HepG2 (cell line): ENCODE data around the gene TAF8. TPM values are rescaled to one million over a fixed set of nuclear protein-coding genes. Genes with fewer than 3 reads are reported as not detected.

Source experiments
- ATAC-seq: fragments of 200-7000 bp; cut with Tn5 transposase; 3 replicates; pipeline ENCODE4 v1.9.1; 2020; ENCODE audit warnings: mild to moderate bottlenecking, moderate library complexity
- BruUV-seq: library from RNA; stranded (reverse); fragments of 400-500 nt; replicated peaks from 2 replicates; lab custom pipeline; 2021; lab: Mats Ljungman, UMichigan
- CTCF ChIA-PET: fragments of 300-600 bp; formaldehyde crosslinking; extraction: SDS; loops from one replicate; lab custom pipeline; 2021; ENCODE audit warnings: low total read pairs, inconsistent platforms, low intra/inter-chr PET ratio; lab: Yijun Ruan, JAX
- POLR2A ChIA-PET: fragments of 350-600 bp; sonication (Branson Sonifier 250); formaldehyde crosslinking; loops from one replicate; lab custom pipeline; 2020; ENCODE audit warnings: antibody characterized with exemption, inconsistent platforms; lab: Yijun Ruan, JAX
- DNase-seq: peaks from one replicate; pipeline ENCODE4 v3.0.0-alpha.2; 2015; ENCODE audit warnings: low spot score
- FAIRE-seq: peaks from 3 replicates; lab custom pipeline; 2011; peaks lifted over from hg19 to GRCh38; lab: Jason Lieb, UNC
- H2AFZ ChIP-seq: one replicate; pipeline ENCODE4 v1.6.1; 2011; ENCODE audit warnings: low read length, inconsistent platforms
- H3K27ac ChIP-seq: fragments of 300-600 bp; 3 replicates; pipeline ENCODE4 v1.8.0; 2011; ENCODE audit warnings: mixed run types, mild to moderate bottlenecking, mixed read lengths, low read length, inconsistent platforms; ENCODE audit not compliant: insufficient read depth; ENCODE audit errors: extremely low read length
- H3K27me3 ChIP-seq, 2 experiments: fragments of 200-600 bp in 1 of 2; 2 replicates in 1 of 2; 3 replicates in 1 of 2; pipeline versions ENCODE4 v1.6.0 to v1.8.0; 2011; ENCODE audit warnings: low read length in 2 of 2, mild to moderate bottlenecking in 2 of 2, moderate library complexity in 2 of 2, inconsistent platforms in 1 of 2; ENCODE audit not compliant: insufficient read depth in 2 of 2, control insufficient read depth in 1 of 2
- H3K36me3 ChIP-seq, 2 experiments: fragments of 200-600 bp in 1 of 2; replicated peaks in 1 of 2; 2 replicates in 1 of 2; 3 replicates in 1 of 2; pipeline versions ENCODE4 v1.5.1 to v1.8.0; 2011; ENCODE audit warnings: low read length in 2 of 2, inconsistent platforms in 1 of 2; ENCODE audit not compliant: insufficient read depth in 2 of 2, control insufficient read depth in 1 of 2
- H3K4me1 ChIP-seq: 2 replicates; pipeline ENCODE4 v1.5.1; 2012; ENCODE audit warnings: low read length, inconsistent platforms; ENCODE audit not compliant: insufficient read depth
- H3K4me2 ChIP-seq: 2 replicates; pipeline ENCODE4 v1.6.0; 2011; ENCODE audit warnings: low read depth, low read length, inconsistent platforms
- H3K4me3 ChIP-seq, 3 experiments: fragments of 200-600 bp in 1 of 3; sonication (generic), shearing (Covaris generic) in 1 of 3; replicated peaks in 1 of 3; 2 replicates each; pipeline ENCODE4 v1.5.1; 2011 to 2016; ENCODE audit warnings: low read length in 3 of 3, inconsistent platforms in 2 of 3, low read depth in 2 of 3, mild to moderate bottlenecking in 2 of 3, control low read depth in 1 of 3, mixed read lengths in 1 of 3; ENCODE audit not compliant: insufficient read depth in 1 of 3
- H3K79me2 ChIP-seq: one replicate; pipeline ENCODE4 v1.6.1; 2011; ENCODE audit warnings: low read length, inconsistent platforms; ENCODE audit not compliant: insufficient read depth
- H3K9ac ChIP-seq: 2 replicates; pipeline ENCODE4 v1.6.0; 2011; ENCODE audit warnings: mild to moderate bottlenecking, low read depth, low read length, inconsistent platforms; ENCODE audit not compliant: insufficient read depth
- H3K9me3 ChIP-seq: 2 replicates; pipeline ENCODE4 v1.5.1; 2012; ENCODE audit warnings: mild to moderate bottlenecking, low read length
- H4K20me1 ChIP-seq: 2 replicates; pipeline ENCODE4 v1.6.0; 2011; ENCODE audit warnings: inconsistent platforms, mild to moderate bottlenecking, low read length, moderate library complexity; ENCODE audit not compliant: insufficient read depth
- ATAD3A ChIP-seq: sonication (generic); formaldehyde crosslinking; IDR thresholded peaks from 2 replicates; pipeline ENCODE4 v1.4.0; 2020; ENCODE audit warnings: missing genetic modification reagents
- CHD4 ChIP-seq: fragments of 200-600 bp; sonication (generic); IDR thresholded peaks from 2 replicates; pipeline ENCODE4 v1.7.0; 2017; ENCODE audit warnings: mild to moderate bottlenecking, low read length, borderline replicate concordance
- HMG20B ChIP-seq: conservative IDR thresholded peaks from 2 replicates; pipeline ENCODE4 v1.6.1; 2016; ENCODE audit warnings: missing genetic modification reagents, missing compliant biosample characterization
- MAFG ChIP-seq: sonication (generic); formaldehyde crosslinking; IDR thresholded peaks from 2 replicates; pipeline ENCODE4 v1.5.1; 2020; ENCODE audit warnings: mild to moderate bottlenecking, missing genetic modification reagents
- MEIS1 ChIP-seq: sonication (generic); formaldehyde crosslinking; IDR thresholded peaks from 2 replicates; pipeline ENCODE4 v1.9.0; 2021; ENCODE audit warnings: mild to moderate bottlenecking, missing genetic modification reagents, moderate library complexity, borderline replicate concordance
- PHF21A ChIP-seq: sonication (generic); formaldehyde crosslinking; IDR thresholded peaks from 2 replicates; pipeline ENCODE4 v1.5.0; 2020; ENCODE audit warnings: mild to moderate bottlenecking, missing genetic modification reagents
- REXO4 ChIP-seq: sonication (generic); formaldehyde crosslinking; IDR thresholded peaks from 2 replicates; pipeline ENCODE4 v1.8.0; 2022; ENCODE audit warnings: missing genetic modification reagents, mild to moderate bottlenecking, borderline replicate concordance
- RFX1 ChIP-seq: fragments of 450-650 bp; IDR thresholded peaks from 2 replicates; pipeline ENCODE4 v1.6.1; 2017
- RORA ChIP-seq: sonication (generic); formaldehyde crosslinking; IDR thresholded peaks from 2 replicates; pipeline ENCODE4 v1.5.0; 2020; ENCODE audit warnings: mild to moderate bottlenecking, missing genetic modification reagents, moderate library complexity
- ZFX ChIP-seq: sonication (generic); formaldehyde crosslinking; IDR thresholded peaks from 2 replicates; pipeline ENCODE4 v1.4.0; 2020; ENCODE audit warnings: mild to moderate bottlenecking, low read depth, missing genetic modification reagents, moderate library complexity
- ZNF430 ChIP-seq: sonication (generic); formaldehyde crosslinking; IDR thresholded peaks from 2 replicates; pipeline ENCODE4 v1.9.0; 2021; ENCODE audit warnings: mild to moderate bottlenecking, missing genetic modification reagents
- ZNF619 ChIP-seq: sonication (generic); formaldehyde crosslinking; IDR thresholded peaks from 2 replicates; pipeline ENCODE4 v1.4.0; 2020; ENCODE audit warnings: mild to moderate bottlenecking, missing genetic modification reagents
- ZNF777 ChIP-seq: sonication (generic); formaldehyde crosslinking; IDR thresholded peaks from 2 replicates; pipeline ENCODE4 v1.4.0; 2020; ENCODE audit warnings: missing genetic modification reagents
- WGBS: methylation state at CpG from one replicate; pipeline ENCODE4 v1.1.6; 2017; ENCODE audit warnings: low lambda C conversion rate; 5-methylcytosine and 5-hydroxymethylcytosine counted together
- in situ Hi-C: cut with HindIII; loops from 2 replicates; pipeline ENCODE4 v1.10.0; 2017; ENCODE audit warnings: low pct_unique_long_range_greater_than_20kb; ENCODE audit not compliant: extremely low pct_ligation_motif_present
- intact Hi-C: fragments of 100-400 bp; cut with micrococcal nuclease; formaldehyde crosslinking; loops from one replicate; pipeline ENCODE4 v1.10.0; 2022; ENCODE audit not compliant: unreplicated experiment
- polyA plus RNA-seq, 8 experiments: library from polyadenylated mRNA; depleted of rRNA in 3 of 8; stranded (reverse) in 7 of 8; unstranded in 1 of 8; fragments of >200 nt; fragmentation: Illumina TruSeq in 4 of 8; extraction: Trizol in 4 of 8; gene quantifications; 2 replicates each; pipeline versions ENCODE4 v1.2.1 to v1.2.3, GENCODE V29; 2011 to 2016; ENCODE audit warnings: low read depth in 4 of 8, missing spikeins in 1 of 8, mixed read lengths in 1 of 8; ENCODE audit not compliant: insufficient read depth in 1 of 8
- total RNA-seq, 5 experiments: library from RNA; depleted of rRNA; stranded (reverse); fragments of >200 nt; fragmentation: Illumina TruSeq; extraction: Trizol; gene quantifications; 2 replicates each; pipeline ENCODE4 v1.2.3, GENCODE V29; 2016; ENCODE audit warnings: low read depth in 1 of 5
- TF ChIP-seq, protein P1 (sequence below): sonication (generic); formaldehyde crosslinking; IDR thresholded peaks from 2 replicates; pipeline ENCODE4 v1.5.0; 2020; ENCODE audit warnings: missing genetic modification reagents, mild to moderate bottlenecking, borderline replicate concordance
- TF ChIP-seq, protein P2 (sequence below): sonication (generic); formaldehyde crosslinking; IDR thresholded peaks from 2 replicates; pipeline ENCODE4 v1.8.0; 2022; ENCODE audit warnings: mild to moderate bottlenecking, missing genetic modification reagents
- TF ChIP-seq, protein P3 (sequence below): sonication (generic); formaldehyde crosslinking; IDR thresholded peaks from 2 replicates; pipeline ENCODE4 v1.5.0; 2020; ENCODE audit warnings: missing genetic modification reagents
- TF ChIP-seq, protein P4 (sequence below): IDR thresholded peaks from 2 replicates; pipeline ENCODE4 v1.6.1; 2016

Gene TAF8
- total and polyA plus RNA-seq, 2 of the 13 experiments (the other 11 are each of a cell fraction or from before 2014, with no cell fraction given): 25.2 to 25.8 TPM

DNA sequence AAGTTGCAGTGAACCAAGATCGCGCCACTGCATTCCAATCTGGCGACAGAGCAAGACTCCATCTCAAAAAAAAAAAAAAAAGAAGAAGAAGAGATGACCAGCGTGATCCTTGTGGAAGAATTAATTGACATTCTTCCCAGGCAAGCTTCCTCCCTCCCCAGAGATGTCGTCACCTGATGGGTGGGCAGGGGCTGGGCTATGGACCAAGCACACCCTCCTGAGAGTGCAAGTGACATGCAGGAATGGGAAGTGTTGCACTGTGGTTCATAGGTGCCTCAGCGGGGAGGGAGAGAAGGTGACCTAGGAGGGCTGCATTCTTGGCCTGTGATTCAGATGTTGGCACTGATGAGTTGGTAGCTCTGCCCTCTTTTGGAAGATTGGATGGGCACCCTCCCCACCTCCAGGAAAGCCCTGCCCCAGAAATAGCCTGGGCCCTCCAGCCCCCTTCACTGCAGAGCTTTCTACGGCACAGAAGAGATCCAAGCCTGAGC lies 37.8 kb downstream of the TAF8 start:
- in situ Hi-C loops: no loop called here
- ATAC-seq (peak; percentile 38), DNase-seq (no peak), FAIRE-seq (no peak)
- H3K27ac ChIP-seq: no peak overlapping the region
- H3K9ac ChIP-seq: no peak overlapping the region
- H3K9me3 ChIP-seq: no peaks in the 10 kb centered on the region
- H4K20me1 ChIP-seq: no peaks in the 10 kb centered on the region
- no peaks in the 10 kb centered on the region for H3K36me3 ChIP-seq
- no peaks in the 10 kb centered on the region for H3K79me2 ChIP-seq
- intact Hi-C loops: no loop called here
- no peak overlapping the region for H3K4me3 ChIP-seq
- ChIA-PET CTCF (no interaction called here), POLR2A (interaction anchor here (0.7 kb wide), 1 partner anchor 801 kb away, joined by 4 read pairs; no protein-coding TSS in a partner anchor)
- BruUV-seq: no TSS peak
- WGBS: 50% methylated on average over 6 of the region's 7 CpGs
- H3K4me1 ChIP-seq: peaks cover under 1% of the 10 kb centered on the region; the same call in 1 of the 2 replicates
- H2AFZ ChIP-seq: no peak overlapping the region
- peaks cover 0 to 6% of the 10 kb centered on the region in 2 experiments; a peak in 1 of 5 replicates for H3K27me3 ChIP-seq
- no peak for TF ChIP-seq HMG20B (CRISPR knock-in tag)
- no peak for TF ChIP-seq ZFX (CRISPR knock-in tag)
- no peak for TF ChIP-seq REXO4 (CRISPR knock-in tag)
- TF ChIP-seq, protein P1, sequence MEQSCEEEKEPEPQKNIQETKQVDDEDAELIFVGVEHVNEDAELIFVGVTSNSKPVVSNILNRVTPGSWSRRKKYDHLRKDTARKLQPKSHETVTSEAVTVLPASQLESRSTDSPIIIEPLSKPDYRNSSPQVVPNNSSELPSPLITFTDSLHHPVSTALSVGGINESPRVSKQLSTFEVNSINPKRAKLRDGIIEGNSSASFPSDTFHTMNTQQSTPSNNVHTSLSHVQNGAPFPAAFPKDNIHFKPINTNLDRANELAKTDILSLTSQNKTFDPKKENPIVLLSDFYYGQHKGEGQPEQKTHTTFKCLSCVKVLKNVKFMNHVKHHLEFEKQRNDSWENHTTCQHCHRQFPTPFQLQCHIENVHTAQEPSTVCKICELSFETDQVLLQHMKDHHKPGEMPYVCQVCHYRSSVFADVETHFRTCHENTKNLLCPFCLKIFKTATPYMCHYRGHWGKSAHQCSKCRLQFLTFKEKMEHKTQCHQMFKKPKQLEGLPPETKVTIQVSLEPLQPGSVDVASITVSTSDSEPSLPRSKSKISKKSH (CRISPR knock-in tag): no peak
- TF ChIP-seq, protein P2, sequence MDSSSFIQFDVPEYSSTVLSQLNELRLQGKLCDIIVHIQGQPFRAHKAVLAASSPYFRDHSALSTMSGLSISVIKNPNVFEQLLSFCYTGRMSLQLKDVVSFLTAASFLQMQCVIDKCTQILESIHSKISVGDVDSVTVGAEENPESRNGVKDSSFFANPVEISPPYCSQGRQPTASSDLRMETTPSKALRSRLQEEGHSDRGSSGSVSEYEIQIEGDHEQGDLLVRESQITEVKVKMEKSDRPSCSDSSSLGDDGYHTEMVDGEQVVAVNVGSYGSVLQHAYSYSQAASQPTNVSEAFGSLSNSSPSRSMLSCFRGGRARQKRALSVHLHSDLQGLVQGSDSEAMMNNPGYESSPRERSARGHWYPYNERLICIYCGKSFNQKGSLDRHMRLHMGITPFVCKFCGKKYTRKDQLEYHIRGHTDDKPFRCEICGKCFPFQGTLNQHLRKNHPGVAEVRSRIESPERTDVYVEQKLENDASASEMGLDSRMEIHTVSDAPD: no peak
- no peak for TF ChIP-seq RORA
- no peak for TF ChIP-seq RFX1
- no peak for TF ChIP-seq CHD4
- no peak for TF ChIP-seq ATAD3A (CRISPR knock-in tag)
- no peak for TF ChIP-seq ZNF430 (CRISPR knock-in tag)
- no peak for TF ChIP-seq MAFG (CRISPR knock-in tag)
- TF ChIP-seq MEIS1 (CRISPR knock-in tag): no peak
- TF ChIP-seq, protein P3, sequence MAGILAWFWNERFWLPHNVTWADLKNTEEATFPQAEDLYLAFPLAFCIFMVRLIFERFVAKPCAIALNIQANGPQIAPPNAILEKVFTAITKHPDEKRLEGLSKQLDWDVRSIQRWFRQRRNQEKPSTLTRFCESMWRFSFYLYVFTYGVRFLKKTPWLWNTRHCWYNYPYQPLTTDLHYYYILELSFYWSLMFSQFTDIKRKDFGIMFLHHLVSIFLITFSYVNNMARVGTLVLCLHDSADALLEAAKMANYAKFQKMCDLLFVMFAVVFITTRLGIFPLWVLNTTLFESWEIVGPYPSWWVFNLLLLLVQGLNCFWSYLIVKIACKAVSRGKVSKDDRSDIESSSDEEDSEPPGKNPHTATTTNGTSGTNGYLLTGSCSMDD (CRISPR knock-in tag): no peak
- TF ChIP-seq, protein P4, sequence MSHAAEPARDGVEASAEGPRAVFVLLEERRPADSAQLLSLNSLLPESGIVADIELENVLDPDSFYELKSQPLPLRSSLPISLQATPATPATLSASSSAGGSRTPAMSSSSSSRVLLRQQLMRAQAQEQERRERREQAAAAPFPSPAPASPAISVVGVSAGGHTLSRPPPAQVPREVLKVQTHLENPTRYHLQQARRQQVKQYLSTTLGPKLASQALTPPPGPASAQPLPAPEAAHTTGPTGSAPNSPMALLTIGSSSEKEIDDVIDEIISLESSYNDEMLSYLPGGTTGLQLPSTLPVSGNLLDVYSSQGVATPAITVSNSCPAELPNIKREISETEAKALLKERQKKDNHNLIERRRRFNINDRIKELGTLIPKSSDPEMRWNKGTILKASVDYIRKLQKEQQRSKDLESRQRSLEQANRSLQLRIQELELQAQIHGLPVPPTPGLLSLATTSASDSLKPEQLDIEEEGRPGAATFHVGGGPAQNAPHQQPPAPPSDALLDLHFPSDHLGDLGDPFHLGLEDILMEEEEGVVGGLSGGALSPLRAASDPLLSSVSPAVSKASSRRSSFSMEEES (CRISPR knock-in tag): no peak
- no peak for TF ChIP-seq ZNF777 (CRISPR knock-in tag)
- TF ChIP-seq PHF21A (CRISPR knock-in tag): no peak
- no peak for TF ChIP-seq ZNF619 (CRISPR knock-in tag)
- TF ChIP-seq, all 625 proteins: peak for 0
- H3K4me2 ChIP-seq: no peak overlapping the region
